ENCODE measurements around the gene COX7A2L. TPM values are rescaled to one million over a fixed set of nuclear protein-coding genes. Genes with fewer than 3 reads are reported as not detected.

The COX7A2L gene
- total RNA-seq, 1 donor from 2014 or later, result 85.7 TPM

- DNase-seq (ENCODE audit: low spot score, unreplicated experiment), result no peak
- H3K4me1 Mint-ChIP-seq (ENCODE audit: low read depth), result peaks cover 2% of the 10 kb centered on the region
- no peak for TF ChIP-seq CTCF (IDR thresholded peaks at IDR 0.05; ENCODE audit: unreplicated experiment)
- no peak overlapping the region for H3K27ac Mint-ChIP-seq
- no peaks in the 10 kb centered on the region for H3K27me3 Mint-ChIP-seq
- peaks cover 14% of the 10 kb centered on the region for H3K36me3 Mint-ChIP-seq (ENCODE audit: insufficient read depth)
- no peaks in the 10 kb centered on the region for H3K9me3 Mint-ChIP-seq (ENCODE audit: low read depth)
- H3K4me3 Mint-ChIP-seq (ENCODE audit: low read depth), result no peak overlapping the region
These were observed 60.5 kb downstream of the COX7A2L start for GRCh38 chr2:42300527-42300926.

Other genes starting within 250 kb of the COX7A2L start
- gene EML4, start 191.9 kb downstream of the COX7A2L start, total RNA-seq, result 75.7 and 79.1 TPM in 2 replicates
- 0.16 and 0.31 TPM in 2 replicates for gene KCNG3, start 132.8 kb upstream of the COX7A2L start, total RNA-seq
- gene MTA3, start 207.4 kb upstream of the COX7A2L start, total RNA-seq, result 96.0 and 102 TPM in 2 replicates

Measured in progenitor cell of endocrine pancreas (in vitro differentiated cells).